Small intestine (tissue), 7 donors: ENCODE results near the gene FRAT2. TPM values are rescaled to one million over a fixed set of nuclear protein-coding genes. Genes with fewer than 3 reads are reported as not detected.
"Not testable (repeated sequence)": the region's sequence is repeated elsewhere in the genome, so short reads cannot be mapped to it uniquely, and the experiment has no call there.

Experiments used
- DNase-seq, 2 donors: peaks; one replicate each; pipeline versions ENCODE4 v3.0.0 to v3.0.0-alpha.2; 2013
- FAIRE-seq: peaks from 2 replicates; lab custom pipeline; 2012; peaks lifted over from hg19 to GRCh38; lab: Jason Lieb, UNC
- H3K27ac ChIP-seq, 3 donors: one replicate each; pipeline ENCODE4 v1.5.1; 2013; ENCODE audit warnings: low read length in 2 of 3, mild to moderate bottlenecking in 2 of 3, control low read depth in 1 of 3, inconsistent platforms in 1 of 3, low read depth in 1 of 3, moderate library complexity in 1 of 3
- H3K27me3 ChIP-seq, 3 donors: one replicate each; pipeline ENCODE4 v1.6.1; 2013; ENCODE audit warnings: low read length in 3 of 3, inconsistent platforms in 1 of 3; ENCODE audit not compliant: control insufficient read depth in 3 of 3, insufficient read depth in 3 of 3
- H3K36me3 ChIP-seq, 3 donors: one replicate each; pipeline ENCODE4 v1.6.1; 2013; ENCODE audit warnings: low read length in 3 of 3, inconsistent platforms in 1 of 3, low read depth in 1 of 3, mild to moderate bottlenecking in 1 of 3, moderate library complexity in 1 of 3; ENCODE audit not compliant: control insufficient read depth in 3 of 3, insufficient read depth in 2 of 3
- H3K4me1 ChIP-seq, 3 donors: one replicate each; pipeline ENCODE4 v1.6.1; 2013; ENCODE audit warnings: low read length in 2 of 3, inconsistent platforms in 1 of 3, low read depth in 1 of 3, mild to moderate bottlenecking in 1 of 3, moderate library complexity in 1 of 3; ENCODE audit not compliant: control insufficient read depth in 3 of 3, insufficient read depth in 2 of 3
- H3K4me3 ChIP-seq, 3 donors: one replicate each; pipeline ENCODE4 v1.5.1; 2013; ENCODE audit warnings: low read length in 3 of 3, control low read depth in 1 of 3, inconsistent platforms in 1 of 3, low read depth in 1 of 3, mild to moderate bottlenecking in 1 of 3, moderate library complexity in 1 of 3
- H3K9me3 ChIP-seq, 2 donors: one replicate each; pipeline ENCODE4 v1.6.1; 2013; ENCODE audit warnings: low read depth in 1 of 2, low read length in 1 of 2; ENCODE audit not compliant: control insufficient read depth in 2 of 2, insufficient read depth in 1 of 2
- WGBS, 3 donors: extraction: QIAGEN DNeasy Blood & Tissue Kit; methylation state at CpG; one replicate each; pipeline ENCODE4 v1.1.7; 2013; 5-methylcytosine and 5-hydroxymethylcytosine counted together
- polyA plus RNA-seq, 4 donors: library from polyadenylated mRNA; stranded (reverse) in 3 of 4; unstranded in 1 of 4; fragments of 200-250 nt in 3 of 4; fragments of 120-200 nt in 1 of 4; gene quantifications; one replicate each; pipeline versions ENCODE4 v1.2.1 to v1.2.3, GENCODE V29; 2013
- donor health status: healthy with polysubstance abuse.
- donor health status: control.
- donor health status: control.
- donor health status: Bipolar disorder and iron deficiency.
- donor health status: healthy.

Gene FRAT2
- polyA plus RNA-seq, 4 donors: 23.2 to 38.2 (median 29.1) TPM

DNA sequence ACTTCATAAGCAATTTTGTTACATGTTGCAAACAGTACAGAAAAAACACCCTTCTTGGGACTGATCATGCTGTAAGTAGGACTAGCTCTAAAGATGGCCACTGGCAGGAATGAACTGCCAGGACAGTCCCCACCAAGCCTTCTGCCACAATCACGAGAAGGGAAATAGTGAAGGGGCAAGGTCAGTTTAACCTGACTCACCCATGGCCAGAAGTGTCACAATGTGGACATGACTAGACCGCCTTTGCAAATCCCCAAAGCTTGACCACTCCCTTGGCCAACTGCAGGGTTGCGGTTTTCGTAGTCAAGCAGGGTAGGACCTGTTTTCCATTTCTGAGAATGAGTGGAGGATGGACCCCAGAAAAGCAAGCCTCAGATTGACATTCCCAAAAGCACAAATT lies 19.4 kb upstream of the FRAT2 start:
- FAIRE-seq: no peak
- peaks cover 0 to 6% of the 10 kb centered on the region in 2 donors for H3K9me3 ChIP-seq
- peaks cover 2 to 15% (median 2%) of the 10 kb centered on the region in 3 donors for H3K4me1 ChIP-seq
- no peak overlapping the region for H3K27ac ChIP-seq
- no peak overlapping the region for H3K4me3 ChIP-seq
- H3K36me3 ChIP-seq: peaks cover 0 to 38% (median 8%) of the 10 kb centered on the region in 3 donors
- WGBS, 3 donors: 87 to 96% (median 93%) methylated on average over 4 of the region's 4 CpGs
- DNase-seq: no peak
- H3K27me3 ChIP-seq: no peaks in the 10 kb centered on the region

DNA sequence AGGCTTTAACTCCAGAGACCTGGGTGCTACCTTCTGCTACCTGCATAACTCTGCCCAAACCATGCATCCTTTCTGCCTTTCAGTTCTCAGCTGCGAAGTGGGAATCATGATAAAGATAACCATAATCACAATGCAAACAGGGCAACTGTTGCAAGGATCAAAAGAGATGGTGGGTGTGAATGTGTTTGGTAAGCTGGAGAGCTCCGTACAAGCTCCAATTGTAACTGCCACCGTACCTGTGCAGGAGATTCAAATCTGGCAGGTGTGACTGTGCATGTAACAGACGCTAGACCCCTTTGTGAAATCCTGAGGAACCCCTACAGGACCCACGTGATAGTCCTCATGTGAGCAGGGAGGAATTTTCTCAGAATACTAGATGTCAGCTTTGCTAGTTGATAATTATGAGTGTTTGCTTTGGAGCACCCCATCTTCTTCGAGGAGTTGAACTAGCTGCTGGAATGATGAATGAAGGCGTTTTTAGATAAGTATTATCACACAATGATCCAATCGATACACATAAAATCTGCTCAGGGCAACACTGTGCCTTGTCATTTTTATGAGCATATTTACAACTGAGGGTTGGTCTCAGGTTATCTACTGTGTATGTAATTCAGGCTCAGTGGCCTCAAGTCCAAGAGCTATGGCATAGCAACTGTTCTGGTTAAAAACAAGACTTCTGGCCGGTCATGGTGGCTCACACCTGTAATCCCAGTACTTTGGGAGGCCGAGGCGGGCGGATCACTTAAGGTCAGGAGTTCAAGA lies 15.4 kb upstream of the FRAT2 start:
- Histone ChIP-seq H3K27me3 (no peaks in the 10 kb centered on the region), H3K27ac (peak overlapping the region in 2 of 3 donors; percentile 11 to 60), H3K9me3 (peaks cover 0 to 6% of the 10 kb centered on the region in 2 donors), H3K4me3 (no peak overlapping the region), H3K36me3 (peaks cover 0 to 3% (median 0%) of the 10 kb centered on the region in 3 donors), H3K4me1 (peaks cover 2 to 15% (median 2%) of the 10 kb centered on the region in 3 donors)
- WGBS, 3 donors: 19 to 64% (median 33%) methylated on average over 12 of the region's 12 CpGs
- FAIRE-seq: no peak
- peak; percentile 74 to 92 for DNase-seq

DNA sequence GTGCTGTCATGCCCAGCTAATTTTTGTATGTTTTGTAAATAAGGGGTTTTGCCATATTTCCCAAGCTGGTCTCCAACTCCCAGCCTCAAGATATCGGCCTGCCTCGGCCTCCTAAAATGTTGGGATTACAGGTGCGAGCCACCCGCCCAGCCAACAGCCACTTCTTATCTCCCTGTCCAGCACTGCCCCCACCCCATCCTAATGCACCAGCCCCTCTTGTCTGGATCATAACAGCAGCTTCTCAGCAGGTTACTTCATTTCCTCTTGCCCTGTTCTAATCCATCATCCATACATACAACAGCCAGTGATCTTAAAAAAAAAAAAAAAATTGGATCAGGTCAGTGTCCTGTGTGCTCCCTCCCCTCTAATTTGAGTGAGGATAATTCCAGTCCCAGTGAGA lies 12.8 kb upstream of the FRAT2 start:
- FAIRE-seq (no peak), DNase-seq (no peak)
- H3K4me3 ChIP-seq: no peak overlapping the region
- H3K27ac ChIP-seq: no peak overlapping the region
- H3K9me3 ChIP-seq: peaks cover 0 to 6% of the 10 kb centered on the region in 2 donors
- no peaks in the 10 kb centered on the region for H3K36me3 ChIP-seq
- WGBS, 3 donors: 95 to 100% (median 97%) methylated on average over 4 of the region's 4 CpGs
- H3K4me1 ChIP-seq: peaks cover 2 to 15% (median 2%) of the 10 kb centered on the region in 3 donors
- no peaks in the 10 kb centered on the region for H3K27me3 ChIP-seq

DNA sequence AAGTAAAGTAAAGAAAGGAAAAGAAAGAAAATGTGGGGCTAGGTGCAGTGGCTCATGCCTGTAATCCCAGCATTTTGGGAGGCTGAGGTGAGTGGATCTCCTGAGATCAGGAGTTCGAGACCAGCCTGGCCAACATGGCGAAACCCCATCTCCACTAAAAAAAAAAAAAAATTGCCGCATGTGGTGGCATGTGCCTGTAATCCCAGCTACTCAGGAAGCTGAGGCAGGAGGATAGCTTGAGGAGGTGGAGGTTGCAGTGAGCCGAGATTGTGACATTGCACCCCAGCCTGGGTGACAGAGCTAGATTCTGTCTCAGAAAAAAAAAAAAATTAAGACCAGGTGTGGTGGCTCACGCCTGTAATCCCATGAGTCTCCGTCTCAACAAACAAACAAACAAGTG lies 9.1 kb upstream of the FRAT2 start:
- WGBS, 3 donors: 87 to 91% (median 88%) methylated on average over 6 of the region's 6 CpGs
- not testable (repeated sequence) for H3K9me3 ChIP-seq, H3K4me1 ChIP-seq, H3K4me3 ChIP-seq, H3K27me3 ChIP-seq, H3K27ac ChIP-seq, DNase-seq, FAIRE-seq, H3K36me3 ChIP-seq

DNA sequence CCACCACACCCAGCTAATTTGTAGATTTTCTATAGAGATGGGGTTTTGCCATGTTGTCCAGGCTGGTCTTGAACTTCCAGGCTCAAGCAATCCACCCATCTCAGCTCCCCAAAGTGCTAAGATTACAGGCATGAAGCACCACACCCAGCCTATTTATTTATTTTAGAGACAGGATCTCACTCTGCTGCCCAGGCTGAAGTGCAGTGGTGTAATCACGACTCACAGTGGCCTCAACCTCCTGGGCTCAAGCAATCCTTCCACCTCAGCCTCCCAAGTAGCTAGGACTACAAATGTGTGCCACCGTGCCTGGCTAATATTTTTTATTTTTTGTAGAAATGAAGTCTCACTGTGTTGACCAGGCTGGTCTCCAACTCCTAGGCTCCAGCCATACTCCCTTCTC lies 6.9 kb upstream of the FRAT2 start:
- FAIRE-seq (no peak), DNase-seq (no peak)
- WGBS, 3 donors: 68 to 73% (median 69%) methylated on average over 2 of the region's 2 CpGs
- Histone ChIP-seq H3K4me3 (no peak overlapping the region), H3K36me3 (no peaks in the 10 kb centered on the region), H3K27ac (no peak overlapping the region), H3K9me3 (no peaks in the 10 kb centered on the region), H3K4me1 (no peaks in the 10 kb centered on the region), H3K27me3 (no peaks in the 10 kb centered on the region)

DNA sequence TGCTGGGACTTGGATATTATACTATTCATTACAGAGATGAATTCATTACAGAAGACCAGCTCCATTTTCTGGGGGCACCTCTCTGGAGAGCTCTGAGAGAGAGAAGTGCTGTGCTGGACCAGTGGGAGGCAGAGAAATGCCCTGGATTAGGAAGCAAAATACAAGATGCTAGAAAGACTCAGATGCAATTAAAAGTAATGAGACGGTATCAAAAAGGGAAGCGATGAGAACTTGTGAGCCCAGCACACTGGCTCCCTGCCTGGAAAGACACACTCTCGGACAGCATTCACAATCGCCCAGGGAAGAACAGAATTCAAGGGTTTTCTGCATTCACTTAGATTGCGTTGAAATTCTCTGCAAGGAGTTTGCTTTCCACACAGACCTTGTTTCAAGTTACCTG lies 3.5 kb upstream of the FRAT2 start:
- DNase-seq (no peak), FAIRE-seq (no peak)
- Histone ChIP-seq H3K36me3 (no peaks in the 10 kb centered on the region), H3K9me3 (no peaks in the 10 kb centered on the region), H3K4me3 (no peak overlapping the region), H3K27me3 (peaks cover 0 to 5% (median 0%) of the 10 kb centered on the region in 3 donors), H3K4me1 (no peaks in the 10 kb centered on the region), H3K27ac (no peak overlapping the region)
- 68 to 80% (median 71%) methylated on average over 5 of the region's 5 CpGs for WGBS, 3 donors

DNA sequence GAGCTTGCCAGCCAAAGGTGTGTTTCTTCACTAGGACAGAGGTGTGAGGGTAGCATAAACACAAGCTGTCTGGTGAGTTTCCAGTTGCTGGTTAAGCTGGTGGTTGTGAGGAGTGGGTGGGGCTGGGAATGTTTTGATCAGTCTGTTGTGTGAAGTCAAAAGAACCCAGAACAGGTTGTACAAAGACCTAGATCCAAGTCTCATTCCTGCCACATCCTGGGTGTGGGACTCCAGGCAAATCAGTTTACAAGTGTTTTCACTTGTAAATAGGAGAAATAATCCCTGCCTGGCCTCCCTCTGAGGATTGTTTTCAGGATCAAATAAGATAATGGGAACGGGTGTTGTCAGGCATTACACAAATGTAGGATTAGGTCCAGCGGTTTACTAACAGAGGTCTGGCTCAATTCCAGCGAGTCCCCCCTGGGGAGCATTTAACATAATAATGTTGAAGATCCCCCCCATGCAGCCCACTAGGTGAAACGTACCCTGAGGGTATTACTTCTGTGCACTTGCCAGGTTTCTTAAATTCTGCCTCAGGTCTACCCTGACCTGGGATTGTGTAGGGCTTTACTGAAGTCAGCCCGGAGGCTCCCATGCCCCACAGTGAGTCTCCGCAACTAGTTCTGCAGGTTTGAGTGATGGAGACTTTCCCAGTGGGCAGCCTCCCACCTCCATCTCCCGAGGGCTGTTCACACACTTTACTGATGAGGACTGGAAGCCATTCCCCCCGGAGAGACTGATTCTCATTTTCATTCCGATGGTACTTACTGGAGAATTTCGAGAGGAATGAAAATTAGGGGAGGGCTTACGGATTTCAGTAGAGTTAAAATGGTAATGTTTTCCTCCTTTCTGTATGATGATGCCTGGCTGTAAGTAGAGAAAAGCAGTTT lies 2.7 kb upstream of the FRAT2 start:
- no peaks in the 10 kb centered on the region for H3K9me3 ChIP-seq
- H3K27ac ChIP-seq: no peak overlapping the region
- H3K27me3 ChIP-seq: peaks cover 0 to 5% (median 0%) of the 10 kb centered on the region in 3 donors
- H3K4me3 ChIP-seq: no peak overlapping the region
- FAIRE-seq: no peak
- H3K36me3 ChIP-seq: no peaks in the 10 kb centered on the region
- DNase-seq: peak; percentile 66 to 79
- 37 to 42% (median 38%) methylated on average over 11 of the region's 11 CpGs for WGBS, 3 donors
- no peaks in the 10 kb centered on the region for H3K4me1 ChIP-seq

DNA sequence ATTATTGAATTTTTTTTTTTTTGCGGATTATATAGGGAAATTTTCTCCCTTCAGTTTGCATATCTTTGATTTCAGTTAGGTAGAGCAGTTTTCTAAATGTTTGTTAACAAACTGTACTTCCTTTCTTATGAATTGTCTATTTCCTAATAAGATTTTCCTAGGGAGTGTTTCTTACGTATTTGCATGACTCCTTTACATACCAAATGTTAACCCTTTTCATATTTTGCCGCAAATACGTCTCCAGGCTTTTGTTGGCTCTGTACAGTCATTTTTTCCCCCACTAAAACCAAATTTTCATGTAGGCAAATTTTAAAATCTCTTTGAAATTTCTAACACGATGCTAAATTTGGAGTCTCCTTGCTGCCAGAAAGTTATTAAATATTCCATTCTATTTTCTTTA lies 1.9 kb upstream of the FRAT2 start:
- 27 to 40% (median 39%) methylated on average over 5 of the region's 5 CpGs for WGBS, 3 donors
- no peak overlapping the region for H3K4me3 ChIP-seq
- FAIRE-seq: no peak

More for the DNA sequence above, 1.9 kb upstream of the FRAT2 start:
- Histone ChIP-seq H3K4me1 (peaks cover 0 to 3% (median 0%) of the 10 kb centered on the region in 3 donors), H3K9me3 (no peaks in the 10 kb centered on the region), H3K36me3 (peaks cover 0 to under 1% (median 0%) of the 10 kb centered on the region in 3 donors), H3K27me3 (peaks cover 0 to 5% (median 0%) of the 10 kb centered on the region in 3 donors), H3K27ac (no peak overlapping the region)
- DNase-seq: no peak
